Upper lobe of left lung (tissue), 4 donors: ENCODE results near the gene NET1.

Source experiments
- CTCF ChIP-seq, 6 experiments: fragments of 450-650 bp in 4 of 6; fragments of 200-600 bp in 2 of 6; sonication (generic) in 2 of 6; IDR thresholded peaks; one replicate each; pipeline ENCODE4 v1.5.1; 2016 to 2019; ENCODE audit warnings: antibody characterized with exemption in 6 of 6
- POLR2A ChIP-seq, 4 donors: fragments of 450-650 bp; IDR thresholded peaks; one replicate each; pipeline ENCODE4 v1.5.1; 2016 to 2017; ENCODE audit warnings: antibody characterized with exemption in 4 of 4, mild to moderate bottlenecking in 2 of 4
- POLR2AphosphoS5 ChIP-seq, 2 donors: sonication (generic); formaldehyde crosslinking; IDR thresholded peaks; one replicate each; pipeline ENCODE4 v1.5.1; 2017; ENCODE audit warnings: antibody characterized with exemption in 2 of 2

- peak in 5 of 6 experiments; percentile 34 to 68 (median 56) for TF ChIP-seq CTCF (IDR thresholded peaks at IDR 0.05)
- TF ChIP-seq POLR2A (IDR thresholded peaks at IDR 0.05) = no peak
- no peak for TF ChIP-seq POLR2AphosphoS5 (IDR thresholded peaks at IDR 0.05)
Measured at GRCh38 chr10:5434017-5434753, 21.8 kb downstream of the NET1 start.
